Left renal pelvis (tissue), 4 donors: ENCODE results near the gene DPP7. TPM values are rescaled to one million over a fixed set of nuclear protein-coding genes. Genes with fewer than 3 reads are reported as not detected.

Experiments
- DNase-seq, 4 donors: peaks; one replicate each; pipeline ENCODE4 v3.0.0-alpha.2; 2013; ENCODE audit warnings: low read depth in 4 of 4, low spot score in 3 of 4
- polyA plus RNA-seq, 4 donors: library from polyadenylated mRNA; unstranded; fragments of 120-200 nt; gene quantifications; one replicate each; pipeline ENCODE4 v1.2.1, GENCODE V29; 2013; ENCODE audit not compliant: insufficient read length in 4 of 4

The DPP7 gene
- polyA plus RNA-seq, 4 donors, result 11.1 to 34.8 (median 17.9) TPM

GRCh38 chr9:137096785-137097546 lies 17.6 kb downstream of the DPP7 start:
- DNase-seq, result no peak

GRCh38 chr9:137095664-137096517 lies 18.6 kb downstream of the DPP7 start:
- DNase-seq, result no peak

- no peak for DNase-seq
These were observed 25.1 kb downstream of the DPP7 start for GRCh38 chr9:137089232-137089947.

GRCh38 chr9:137088121-137088520 lies 26.4 kb downstream of the DPP7 start:
- no peak for DNase-seq

- no peak for DNase-seq
These were observed 27.1 kb downstream of the DPP7 start for GRCh38 chr9:137087409-137087925.

GRCh38 chr9:137086531-137087408 lies 27.8 kb downstream of the DPP7 start, which contains the start of gene MAN1B1:
MAN1B1 (plus strand) TSS chr9:137086985; CDS start chr9:137087000, 15 bp downstream.
- DNase-seq, result peak; percentile 94 to 97 (median 95)

- DNase-seq, result no peak
These were observed 28.5 kb downstream of the DPP7 start for GRCh38 chr9:137085920-137086530.

- DNase-seq, result no peak
These were observed 30.0 kb downstream of the DPP7 start for GRCh38 chr9:137084526-137084925.

GRCh38 chr9:137083394-137084004 lies 31.0 kb downstream of the DPP7 start:
- no peak for DNase-seq

GRCh38 chr9:137082925-137083290 lies 31.6 kb downstream of the DPP7 start:
- no peak for DNase-seq

- no peak for DNase-seq
These were observed 32.2 kb downstream of the DPP7 start for GRCh38 chr9:137082222-137082924.

- DNase-seq, result no peak
These were observed 34.0 kb downstream of the DPP7 start for GRCh38 chr9:137080260-137081122.

- no peak for DNase-seq
These were observed 35.1 kb downstream of the DPP7 start for GRCh38 chr9:137079401-137079787.

- DNase-seq, result no peak
These were observed 35.7 kb downstream of the DPP7 start for GRCh38 chr9:137078701-137079400.

GRCh38 chr9:137077758-137078693 lies 36.5 kb downstream of the DPP7 start:
- DNase-seq, result no peak
